GM18517 (cell line): Measurements from ENCODE around the gene KRT79.

Experiments
- ATAC-seq: cut with Tn5 transposase; IDR thresholded peaks from one replicate; pipeline ENCODE4 v1.9.1; 2021; ENCODE audit warnings: mild to moderate bottlenecking, moderate library complexity; ENCODE audit not compliant: unreplicated experiment

KRT79 gene

DNA sequence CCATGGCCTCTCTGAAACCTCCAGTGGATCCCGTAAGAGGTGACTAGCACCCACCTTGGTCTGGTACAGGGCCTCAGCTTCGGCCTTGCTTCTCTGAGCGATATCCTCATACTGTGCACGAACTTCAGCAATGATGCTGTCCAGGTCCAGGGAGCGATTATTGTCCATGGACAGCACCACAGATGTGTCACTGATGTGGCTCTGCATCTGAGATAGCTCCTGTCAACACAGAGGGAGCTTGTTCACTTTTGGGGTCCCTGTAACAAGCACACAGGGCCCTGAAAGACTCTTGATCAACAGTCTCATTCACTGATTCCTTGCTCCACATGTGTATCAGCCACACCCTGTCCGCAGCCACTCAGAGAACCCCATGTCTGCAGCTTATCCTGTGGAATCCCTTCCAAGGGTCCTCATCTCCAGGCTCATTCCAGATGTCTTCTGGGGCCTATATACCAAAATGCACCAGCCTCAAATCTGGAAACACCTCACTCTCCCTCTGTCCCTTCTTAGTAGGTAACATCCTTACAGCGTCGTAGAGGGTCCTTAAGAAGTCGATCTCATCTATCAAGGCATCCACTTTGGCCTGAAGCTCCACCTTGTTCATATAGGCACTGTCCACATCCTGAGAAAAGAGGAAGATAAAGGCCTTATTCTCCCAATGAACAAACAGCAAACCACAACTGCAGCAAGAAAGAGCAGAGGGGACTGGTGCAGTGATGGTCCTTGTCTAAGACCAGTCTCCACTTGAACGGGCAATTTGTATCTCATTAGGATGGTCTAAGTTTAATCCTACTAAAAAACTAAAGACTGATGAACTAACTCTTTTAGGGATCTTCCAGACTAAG, 41.7 kb downstream of the KRT79 start:
- ATAC-seq: no peak

- ATAC-seq: no peak
Measured at GRCh38 chr12:52791271-52792184, 42.6 kb downstream of the KRT79 start.

DNA sequence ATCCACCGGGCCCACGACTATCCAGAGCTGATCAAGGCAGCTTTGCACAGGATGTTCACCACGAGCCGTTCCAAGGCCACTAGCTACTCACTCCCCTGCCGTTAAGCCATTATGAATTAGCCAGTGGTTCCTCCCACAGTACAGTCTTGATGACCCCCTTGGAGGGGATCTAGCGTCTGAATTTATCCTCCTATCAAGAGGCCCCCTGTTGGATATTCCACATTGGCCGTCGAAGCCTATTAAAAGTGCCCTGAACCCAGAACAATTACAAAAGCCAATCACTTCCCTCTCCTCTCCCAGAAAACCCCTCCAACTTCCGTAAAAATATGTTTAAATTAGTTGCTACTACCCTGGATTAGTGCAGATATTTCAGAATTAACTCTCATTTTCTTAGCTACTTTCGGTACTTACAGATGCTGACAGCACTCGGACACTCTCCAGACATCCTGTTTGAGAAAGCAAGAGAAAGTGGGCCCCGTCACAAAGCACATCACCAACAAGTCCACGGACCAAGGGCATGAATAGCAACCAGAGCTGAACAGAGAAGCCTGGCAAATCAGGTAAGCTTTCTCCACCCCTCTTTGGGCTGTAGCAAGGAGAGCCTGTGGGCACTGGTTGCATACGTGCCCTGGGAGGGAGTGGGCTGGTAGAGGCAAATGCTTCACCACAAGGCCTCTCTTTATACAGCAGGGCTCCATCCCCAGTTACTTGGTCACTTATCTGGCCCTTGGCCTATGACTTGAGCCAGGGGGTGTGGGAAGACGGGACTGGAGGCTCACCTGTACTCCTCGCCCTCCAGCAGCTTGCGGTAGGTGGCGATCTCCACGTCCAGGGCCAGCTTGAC, 43.5 kb downstream of the KRT79 start:
- ATAC-seq: no peak

DNA sequence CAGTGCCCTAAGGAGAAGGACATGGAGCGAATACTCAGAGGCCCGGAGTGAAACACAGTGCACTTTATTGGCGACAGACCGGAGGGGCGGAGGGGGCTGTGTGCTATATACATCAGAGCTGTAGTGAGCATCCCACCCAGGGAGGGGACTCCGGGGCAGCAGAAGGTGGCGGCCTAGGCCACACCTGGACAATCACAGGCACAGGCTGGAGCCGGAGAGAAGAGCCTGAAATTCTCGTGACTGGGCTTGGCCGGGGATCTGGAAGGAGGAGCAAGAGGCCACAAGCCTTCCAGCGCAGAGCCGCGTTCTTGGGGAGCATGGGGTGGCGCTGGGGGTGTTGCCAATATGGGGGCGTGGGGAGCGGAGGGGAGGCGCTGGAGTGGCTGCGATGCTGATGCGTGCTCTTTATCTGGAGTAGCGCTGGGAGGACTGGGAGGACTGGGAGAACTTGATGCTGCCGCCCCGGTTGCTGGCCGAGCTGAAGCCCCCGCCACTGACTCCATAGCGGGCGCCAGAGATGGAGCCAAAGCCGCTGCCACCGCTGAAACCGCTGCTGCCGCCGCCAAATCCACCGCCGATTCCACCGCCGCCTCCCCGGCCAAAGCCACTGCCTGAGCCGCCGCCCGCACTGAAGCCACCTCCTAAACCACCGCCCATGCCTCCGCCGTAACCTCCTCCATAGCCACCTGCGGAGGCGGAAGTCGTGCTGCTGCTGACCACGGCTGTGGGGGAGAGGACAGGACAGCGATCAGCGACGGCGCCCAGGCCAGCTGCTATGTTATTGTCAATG, 44.3 kb downstream of the KRT79 start:
- no peak for ATAC-seq

DNA sequence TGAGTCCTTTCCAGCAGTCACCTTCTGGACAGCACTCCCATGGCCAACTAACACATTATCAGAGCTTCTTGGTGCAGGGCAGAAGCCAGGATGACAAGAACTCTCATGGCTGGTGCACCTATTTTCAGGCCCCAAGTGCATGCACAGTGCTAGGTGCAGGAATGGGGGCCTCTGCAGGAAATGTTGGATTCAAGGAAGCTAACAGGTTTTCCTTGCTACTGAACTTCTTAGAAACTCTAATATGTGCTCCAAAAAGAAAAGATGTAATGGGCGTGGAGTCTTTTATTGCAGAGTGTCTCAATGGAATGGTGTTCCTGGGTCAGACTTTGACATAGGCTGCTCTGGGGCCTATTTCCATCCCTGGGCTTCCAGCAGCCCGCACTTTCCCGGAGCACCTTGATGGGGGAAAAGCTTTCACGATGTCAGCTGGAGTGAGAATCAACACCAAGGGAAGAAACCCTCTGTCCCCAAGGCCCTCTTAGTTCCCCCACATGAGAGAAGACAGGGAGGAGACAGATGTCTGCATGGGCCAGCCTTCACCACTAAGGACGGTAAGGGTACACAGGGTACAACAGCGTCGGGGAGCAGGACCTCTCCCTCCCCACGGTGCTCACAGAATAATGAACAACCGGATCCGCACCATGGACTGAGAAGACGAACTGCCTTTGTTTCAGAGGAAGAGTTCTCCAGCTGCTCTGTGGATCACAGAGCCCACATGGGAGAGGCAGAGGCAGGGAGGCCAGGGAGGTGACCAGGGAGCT, 45.1 kb downstream of the KRT79 start:
- no peak for ATAC-seq

- no peak for ATAC-seq
Measured at GRCh38 chr12:52788192-52788875, 45.8 kb downstream of the KRT79 start.

DNA sequence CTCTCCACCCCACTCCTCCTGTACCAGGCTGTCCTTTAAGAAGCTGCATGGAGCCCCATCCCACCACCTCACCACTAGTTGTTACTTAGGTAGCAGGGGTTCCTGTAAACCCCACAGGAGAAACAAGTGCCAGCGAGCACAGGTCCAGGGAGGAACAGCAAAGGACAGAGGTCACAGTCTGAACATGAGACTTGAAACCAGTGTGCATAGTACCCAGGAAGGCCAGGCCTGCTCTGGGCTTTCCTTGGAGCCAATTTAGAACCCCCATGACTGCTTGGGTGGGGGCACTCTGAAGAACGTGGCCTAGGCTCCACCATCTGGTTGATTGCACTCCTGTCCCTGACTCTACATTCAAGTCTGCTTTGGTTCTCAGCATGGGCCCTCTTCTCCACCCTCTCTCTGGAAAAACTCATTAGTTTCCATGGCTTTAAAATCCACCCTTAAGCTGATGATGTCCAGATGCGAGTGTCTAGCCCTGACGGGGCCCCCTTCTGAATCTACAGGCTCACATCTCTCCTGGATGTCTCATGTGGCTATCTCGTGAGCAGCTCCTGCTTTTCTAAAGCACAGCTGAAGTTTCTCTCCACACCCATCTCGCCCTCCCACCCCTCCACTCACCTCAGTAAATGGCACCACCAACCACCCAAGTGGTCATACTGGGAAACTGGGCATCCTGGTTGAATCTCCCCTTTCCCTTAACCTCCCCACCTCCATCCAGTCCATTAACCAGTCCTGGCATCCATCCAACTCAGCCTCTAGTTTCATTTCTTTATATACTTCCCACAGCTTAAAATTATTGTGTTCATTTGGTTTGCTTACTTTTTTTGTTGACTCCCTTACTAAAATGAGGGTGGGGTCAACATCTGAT, 46.6 kb downstream of the KRT79 start:
- ATAC-seq: no peak

GRCh38 chr12:52784909-52785308, 49.2 kb downstream of the KRT79 start:
- ATAC-seq: no peak

DNA sequence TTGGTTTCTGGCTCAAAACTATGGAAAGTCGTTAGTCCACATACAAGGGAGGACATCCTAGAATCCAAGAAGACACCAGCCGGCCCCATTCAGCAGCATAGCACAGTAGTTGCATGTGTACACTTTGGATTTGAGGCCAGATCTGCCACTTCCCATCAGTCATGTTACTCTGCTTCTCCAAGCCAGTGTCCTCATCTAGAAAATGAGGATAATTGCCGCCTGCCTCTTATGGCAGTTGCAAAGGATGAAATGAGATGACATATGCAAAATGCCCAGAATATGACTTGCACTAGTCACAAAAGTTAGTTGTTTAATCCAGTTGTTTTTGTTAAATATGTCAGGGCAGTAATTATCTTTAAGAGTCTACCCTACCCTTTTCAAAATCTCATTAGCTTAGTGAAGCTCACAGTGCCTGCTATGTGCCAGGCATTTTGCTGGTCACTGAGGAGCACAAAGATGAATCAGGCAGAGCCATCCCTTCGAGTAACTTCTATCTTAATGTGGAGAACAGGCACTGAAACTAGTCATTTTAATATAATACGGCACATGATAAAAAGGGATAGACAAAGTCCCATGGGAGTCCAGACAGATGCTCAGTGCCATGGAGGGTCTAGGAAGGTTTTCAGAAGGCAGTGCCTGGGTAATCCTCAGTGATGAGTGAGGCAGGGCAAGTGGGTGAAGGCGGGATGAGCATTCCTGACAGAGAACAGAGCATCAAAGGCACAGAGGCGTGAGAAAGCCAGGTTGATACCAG, 50.4 kb downstream of the KRT79 start:
- ATAC-seq: no peak

DNA sequence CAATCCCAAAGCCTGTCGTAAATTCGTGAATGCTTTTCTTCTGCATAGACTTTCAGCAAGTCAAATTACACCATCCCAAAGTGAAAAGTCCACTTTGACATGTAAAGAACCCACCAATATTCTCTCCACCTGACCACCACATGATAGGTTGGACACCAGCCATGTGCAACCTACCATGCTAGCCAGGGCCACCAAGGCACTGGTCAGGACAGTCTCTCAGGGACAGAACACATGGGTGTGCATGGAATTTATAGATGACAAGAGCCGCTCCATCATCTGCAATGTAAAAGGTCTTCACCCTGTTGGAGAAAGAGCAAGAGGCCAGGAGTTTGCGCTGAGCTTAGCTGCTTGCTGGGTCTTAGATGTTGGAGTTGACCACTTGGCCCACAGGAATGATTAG, 51.6 kb downstream of the KRT79 start:
- ATAC-seq: no peak

DNA sequence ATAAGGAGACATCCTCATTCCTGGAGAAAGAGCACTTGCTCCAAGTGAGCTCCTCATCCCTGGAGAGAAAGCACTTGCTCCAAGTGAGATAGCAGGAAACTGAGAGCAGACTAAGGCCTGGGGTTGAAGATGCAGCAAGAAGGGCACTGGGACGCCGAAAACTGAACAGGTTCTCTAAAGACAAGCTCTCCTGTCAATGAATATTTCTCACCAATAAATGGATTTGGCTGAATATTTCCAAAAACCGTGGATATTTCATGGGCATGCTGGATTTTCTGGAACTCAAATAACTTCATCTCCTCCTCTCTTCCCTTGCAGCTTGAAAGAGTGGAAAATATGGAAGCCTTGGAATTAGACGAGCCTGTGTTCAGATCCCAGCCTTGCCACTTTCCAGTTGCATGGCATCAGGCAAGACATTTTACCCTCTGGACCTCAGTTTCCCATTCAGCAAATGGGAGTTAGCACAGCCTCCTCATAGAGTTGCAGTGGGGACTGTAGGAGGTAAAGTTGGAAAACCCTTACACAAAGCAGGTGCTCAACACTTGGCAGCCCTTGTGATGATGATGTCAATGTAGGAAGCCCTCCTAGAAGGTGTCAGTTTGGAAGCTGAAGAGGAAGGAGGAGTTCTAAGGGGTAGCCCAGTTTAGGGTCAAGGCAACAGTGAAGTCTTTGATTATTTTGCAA, 52.6 kb downstream of the KRT79 start:
- ATAC-seq: no peak

GRCh38 chr12:52779914-52780313, 54.2 kb downstream of the KRT79 start:
- ATAC-seq: no peak

DNA sequence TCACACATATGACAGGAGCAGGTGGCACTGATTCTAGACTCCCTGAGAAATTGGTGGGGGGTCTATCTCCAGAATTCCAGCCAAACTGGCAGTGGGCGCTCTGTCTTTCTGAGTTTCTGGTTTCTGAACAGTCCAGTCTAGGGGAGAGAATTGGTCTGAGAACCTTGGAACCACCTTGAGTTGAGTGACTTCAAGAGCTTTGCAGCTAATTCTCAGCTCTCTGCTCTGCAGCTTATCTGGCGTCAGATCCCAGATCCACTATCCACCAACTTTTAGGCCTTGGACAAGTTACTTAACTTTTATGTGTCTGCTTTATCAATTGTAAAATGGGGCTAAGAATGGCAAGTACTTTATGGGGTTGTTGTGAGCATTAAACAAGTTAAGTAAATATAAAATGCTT, 55.3 kb downstream of the KRT79 start:
- ATAC-seq: no peak

DNA sequence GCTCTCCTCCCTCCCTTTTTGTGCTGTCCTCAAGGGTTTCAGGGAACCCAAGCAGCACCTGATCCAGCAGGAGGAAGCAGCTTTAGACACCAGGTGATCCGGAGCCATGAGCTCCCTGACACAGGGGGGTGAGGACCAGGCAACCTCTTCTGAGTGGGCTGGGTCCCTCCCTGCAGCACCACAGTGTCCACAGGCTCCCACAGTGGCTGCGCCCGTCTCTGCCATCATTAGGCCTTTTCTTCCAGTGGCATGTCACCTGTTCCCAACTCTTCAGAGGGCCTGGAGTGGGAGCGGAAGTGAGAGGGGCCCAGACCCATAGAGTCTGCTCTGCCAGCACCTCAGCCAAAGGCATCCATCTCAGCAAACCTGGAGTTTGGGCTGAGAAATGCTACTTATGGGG, 56.5 kb downstream of the KRT79 start:
- ATAC-seq: no peak

- ATAC-seq: no peak
Measured at GRCh38 chr12:52776913-52777395, 57.2 kb downstream of the KRT79 start, which contains the start of gene KRT76. TSS of gene KRT76 (minus strand) at chr12:52777345. CDS start at chr12:52777291, 54 bp downstream.

GRCh38 chr12:52776435-52776834, 57.7 kb downstream of the KRT79 start:
- ATAC-seq: no peak
